Measurements from ENCODE around the gene MAPK8IP1. TPM values are rescaled to one million over a fixed set of nuclear protein-coding genes. Genes with fewer than 3 reads are reported as not detected.

The MAPK8IP1 gene
- total and polyA plus RNA-seq, 4 donors, result 4.7 to 15.4 (median 5.7) TPM

- Histone ChIP-seq H3K36me3 (ENCODE audit: control insufficient read depth in 4 of 4, insufficient read depth in 4 of 4, low read length in 4 of 4) (peaks cover 37 to 69% (median 49%) of the 10 kb centered on the region in 4 donors), H3K9ac (ENCODE audit: insufficient read depth in 1 of 2, low read length in 2 of 2) (no peak overlapping the region), H3K4me1 (ENCODE audit: control insufficient read depth in 5 of 5, insufficient read depth in 5 of 5, low read length in 5 of 5) (no peaks in the 10 kb centered on the region), H3K4me3 (no peak overlapping the region), H3K9me3 (ENCODE audit: control insufficient read depth in 4 of 4, insufficient read depth in 3 of 4, low read length in 3 of 4) (peaks cover 0 to 2% (median 0%) of the 10 kb centered on the region in 4 donors), H3K27me3 (ENCODE audit: control insufficient read depth in 3 of 3, insufficient read depth in 3 of 3, low read length in 2 of 3) (no peaks in the 10 kb centered on the region), H3K27ac (ENCODE audit: low read depth in 1 of 2, low read length in 1 of 2) (no peak overlapping the region)
- 91 to 94% methylated on average over 4 of the region's 4 CpGs for whole genome bisulfite sequencing, 2 donors
- TF ChIP-seq CTCF (IDR thresholded peaks at IDR 0.05; ENCODE audit: control extremely low read depth, extremely low read depth), result no peak
- DNase-seq (no peak), ATAC-seq (ENCODE audit: insufficient read depth, low FRiP score) (no peak)
Observed at GRCh38 chr11:45870706-45871105, 14.7 kb upstream of the MAPK8IP1 start.

GRCh38 chr11:45871638-45872037, 13.8 kb upstream of the MAPK8IP1 start:
- 95 to 98% methylated on average over 2 of the region's 2 CpGs for whole genome bisulfite sequencing, 2 donors
- no peaks in the 10 kb centered on the region for H3K4me1 ChIP-seq (ENCODE audit: control insufficient read depth in 5 of 5, insufficient read depth in 5 of 5, low read length in 5 of 5)
- H3K4me3 ChIP-seq, result no peak overlapping the region
- H3K27ac ChIP-seq (ENCODE audit: low read depth in 1 of 2, low read length in 1 of 2), result no peak overlapping the region
- H3K9me3 ChIP-seq (ENCODE audit: control insufficient read depth in 4 of 4, insufficient read depth in 3 of 4, low read length in 3 of 4), result peaks cover 0 to 2% (median 0%) of the 10 kb centered on the region in 4 donors
- ATAC-seq (ENCODE audit: insufficient read depth, low FRiP score) (no peak), DNase-seq (no peak)
- no peak for TF ChIP-seq CTCF (IDR thresholded peaks at IDR 0.05; ENCODE audit: control extremely low read depth, extremely low read depth)
- H3K27me3 ChIP-seq (ENCODE audit: control insufficient read depth in 3 of 3, insufficient read depth in 3 of 3, low read length in 2 of 3), result no peaks in the 10 kb centered on the region
- peaks cover 40 to 66% (median 50%) of the 10 kb centered on the region in 4 donors for H3K36me3 ChIP-seq (ENCODE audit: control insufficient read depth in 4 of 4, insufficient read depth in 4 of 4, low read length in 4 of 4)
- H3K9ac ChIP-seq (ENCODE audit: insufficient read depth in 1 of 2, low read length in 2 of 2), result no peak overlapping the region

- DNase-seq (peak; percentile 29 to 49 (median 40)), ATAC-seq (ENCODE audit: insufficient read depth, low FRiP score) (peak; percentile 28)
- Histone ChIP-seq H3K4me3 (no peak overlapping the region), H3K27ac (ENCODE audit: low read depth in 1 of 2, low read length in 1 of 2) (no peak overlapping the region), H3K9me3 (ENCODE audit: control insufficient read depth in 4 of 4, insufficient read depth in 3 of 4, low read length in 3 of 4) (peaks cover 0 to 2% (median 0%) of the 10 kb centered on the region in 4 donors), H3K9ac (ENCODE audit: insufficient read depth in 1 of 2, low read length in 2 of 2) (no peak overlapping the region), H3K4me1 (ENCODE audit: control insufficient read depth in 5 of 5, insufficient read depth in 5 of 5, low read length in 5 of 5) (no peaks in the 10 kb centered on the region), H3K27me3 (ENCODE audit: control insufficient read depth in 3 of 3, insufficient read depth in 3 of 3, low read length in 2 of 3) (no peaks in the 10 kb centered on the region), H3K36me3 (ENCODE audit: control insufficient read depth in 4 of 4, insufficient read depth in 4 of 4, low read length in 4 of 4) (peaks cover 45 to 68% (median 51%) of the 10 kb centered on the region in 4 donors)
- TF ChIP-seq CTCF (IDR thresholded peaks at IDR 0.05; ENCODE audit: control extremely low read depth, extremely low read depth), result no peak
- WGBS, 2 donors, result 83 to 88% methylated on average over 9 of the region's 9 CpGs
Observed at GRCh38 chr11:45872651-45873356, 12.6 kb upstream of the MAPK8IP1 start.

Data from lung (tissue), 12 donors.